Caki2 (cell line): Measurements from ENCODE around the gene AQP3. TPM values are rescaled to one million over a fixed set of nuclear protein-coding genes. Genes with fewer than 3 reads are reported as not detected.
"Not testable (repeated sequence)": the region's sequence is repeated elsewhere in the genome, so short reads cannot be mapped to it uniquely, and the experiment has no call there.

Experiments used
- DNase-seq: peaks from one replicate; pipeline ENCODE4 v3.0.0-alpha.2; 2015; ENCODE audit warnings: low read depth
- in situ Hi-C: cut with HindIII; loops from 2 replicates; pipeline ENCODE4 v1.10.0; 2016; ENCODE audit warnings: low sequenced_read_pairs, low pct_unique_long_range_greater_than_20kb, mixed read lengths
- total RNA-seq: library from RNA; depleted of rRNA; stranded (reverse); fragments of >200 nt; shearing (Covaris generic); gene quantifications from 2 replicates; pipeline ENCODE4 v1.2.3, GENCODE V29; 2014; ENCODE audit warnings: low replicate concordance

Gene AQP3
- total RNA-seq, 1 experiment from 2014 or later = not detected

- in situ Hi-C loops = no loop called here
- no peak for DNase-seq
These were observed 16.5 kb downstream of the AQP3 start for GRCh38 chr9:33430942-33431341.

GRCh38 chr9:33429256-33429985 lies 18.0 kb downstream of the AQP3 start:
- DNase-seq = no peak
- in situ Hi-C loops = no loop called here

- DNase-seq = no peak
- in situ Hi-C loops = no loop called here
These were observed 20.5 kb downstream of the AQP3 start for GRCh38 chr9:33426843-33427293.

- no peak for DNase-seq
- in situ Hi-C loops = no loop called here
These were observed 22.3 kb downstream of the AQP3 start for GRCh38 chr9:33425128-33425533.

- DNase-seq, in situ Hi-C loops: not testable (repeated sequence)
These were observed 22.9 kb downstream of the AQP3 start for GRCh38 chr9:33424492-33424891.

- not testable (repeated sequence) for DNase-seq
These were observed 23.4 kb downstream of the AQP3 start for GRCh38 chr9:33424043-33424442.

GRCh38 chr9:33419708-33420303 lies 27.6 kb downstream of the AQP3 start:
- in situ Hi-C loops = no loop called here
- no peak for DNase-seq

More at GRCh38 chr9:33424043-33424442, 23.4 kb downstream of the AQP3 start:
- in situ Hi-C loops = not testable (repeated sequence)

- in situ Hi-C loops = no loop called here
- no peak for DNase-seq
These were observed 29.3 kb downstream of the AQP3 start for GRCh38 chr9:33418090-33418489.

GRCh38 chr9:33416996-33417395 lies 30.4 kb downstream of the AQP3 start:
- no peak for DNase-seq
- in situ Hi-C loops = no loop called here

- DNase-seq = peak; percentile 89
- in situ Hi-C loops = no loop called here
These were observed 31.8 kb downstream of the AQP3 start for GRCh38 chr9:33415501-33416038.

GRCh38 chr9:33414889-33415500 lies 32.4 kb downstream of the AQP3 start:
- DNase-seq = no peak
- in situ Hi-C loops = no loop called here

- in situ Hi-C loops = no loop called here
These were observed 33.1 kb downstream of the AQP3 start for GRCh38 chr9:33414268-33414667.

GRCh38 chr9:33408087-33408486 lies 39.3 kb downstream of the AQP3 start:
- in situ Hi-C loops = no loop called here
- DNase-seq = no peak

More at GRCh38 chr9:33414268-33414667, 33.1 kb downstream of the AQP3 start:
- DNase-seq = no peak

- DNase-seq = no peak
- in situ Hi-C loops = no loop called here
These were observed 40.3 kb downstream of the AQP3 start for GRCh38 chr9:33407061-33407460.

- in situ Hi-C loops = no loop called here
- DNase-seq = no peak
These were observed 42.5 kb downstream of the AQP3 start for GRCh38 chr9:33404788-33405362.

- no peak for DNase-seq
- in situ Hi-C loops = no loop called here
These were observed 43.2 kb downstream of the AQP3 start for GRCh38 chr9:33403941-33404787.

GRCh38 chr9:33402371-33402770 lies 45.0 kb downstream of the AQP3 start, which contains the start of gene AQP7:
AQP7 (minus strand) TSS chr9:33402568; CDS start chr9:33401262, 1,306 bp downstream.
- in situ Hi-C loops, DNase-seq: not testable (repeated sequence)

- DNase-seq, in situ Hi-C loops: not testable (repeated sequence)
These were observed 45.6 kb downstream of the AQP3 start for GRCh38 chr9:33401809-33402208.
